Neural cell (in vitro differentiated cells): ENCODE data around the gene SERTAD2. TPM values are rescaled to one million over a fixed set of nuclear protein-coding genes. Genes with fewer than 3 reads are reported as not detected.
A peak's percentile ranks its signal among the peaks of the same experiment; 100 is the strongest.

Source experiments
- H2AFZ ChIP-seq: fragments of 200-600, 300-800 bp; sonication (generic), shearing (Covaris generic); 2 replicates; pipeline ENCODE4 v1.6.0; 2014; ENCODE audit warnings: low read depth, mild to moderate bottlenecking, antibody characterized with exemption, low read length, moderate library complexity
- H3F3A ChIP-seq: fragments of 200-600 bp; shearing (Covaris generic); 2 replicates; pipeline ENCODE4 v1.6.1; 2016; ENCODE audit warnings: mild to moderate bottlenecking, moderate library complexity, mixed read lengths, antibody characterized with exemption, low read length; ENCODE audit not compliant: insufficient read depth, poor library complexity, severe bottlenecking
- H3K27ac ChIP-seq: fragments of 200-600, 300-800 bp; sonication (generic), shearing (Covaris generic); 2 replicates; pipeline ENCODE4 v1.5.1; 2014; ENCODE audit warnings: mild to moderate bottlenecking, low read length, moderate library complexity
- H3K27me3 ChIP-seq: fragments of 300-800, 200-600 bp; sonication (generic), shearing (Covaris generic); 2 replicates; pipeline ENCODE4 v1.6.0; 2014; ENCODE audit warnings: mild to moderate bottlenecking, low read depth, low read length, moderate library complexity; ENCODE audit not compliant: insufficient read depth
- H3K36me3 ChIP-seq: fragments of 300-800, 200-600 bp; sonication (generic), shearing (Covaris generic); 2 replicates; pipeline ENCODE4 v1.5.1; 2014; ENCODE audit warnings: mild to moderate bottlenecking, antibody characterized with exemption, low read length, moderate library complexity; ENCODE audit not compliant: insufficient read depth
- H3K4me2 ChIP-seq: fragments of 300-800, 200-600 bp; sonication (generic), shearing (Covaris generic); 2 replicates; pipeline ENCODE4 v1.6.0; 2014; ENCODE audit warnings: mild to moderate bottlenecking, low read length
- H3K4me3 ChIP-seq: fragments of 300-800, 200-600 bp; sonication (generic), shearing (Covaris generic); 2 replicates; pipeline ENCODE4 v1.5.1; 2014; ENCODE audit warnings: mild to moderate bottlenecking, low read length, moderate library complexity
- H3K79me2 ChIP-seq: fragments of 200-600 bp; shearing (Covaris generic); replicated peaks from 2 replicates; pipeline ENCODE4 v1.6.0; 2014; ENCODE audit warnings: mild to moderate bottlenecking, low read length, moderate library complexity; ENCODE audit not compliant: insufficient read depth
- H3K9ac ChIP-seq: fragments of 300-800, 200-600 bp; sonication (generic), shearing (Covaris generic); 2 replicates; pipeline ENCODE4 v1.6.1; 2016; ENCODE audit warnings: mild to moderate bottlenecking, low read length, mixed read lengths
- H3K9me2 ChIP-seq: fragments of 200-600 bp; shearing (Covaris generic); 2 replicates; pipeline ENCODE4 v1.6.1; 2016; ENCODE audit warnings: mild to moderate bottlenecking, low read length, mixed read lengths; ENCODE audit not compliant: insufficient read depth
- H3K9me3 ChIP-seq: fragments of 200-600, 300-800 bp; sonication (generic), shearing (Covaris generic); 2 replicates; pipeline ENCODE4 v1.6.1; 2016; ENCODE audit warnings: mild to moderate bottlenecking, mixed run types, low read length, moderate library complexity, mixed read lengths
- H4K20me1 ChIP-seq: fragments of 200-600 bp; shearing (Covaris generic); 2 replicates; pipeline ENCODE4 v1.6.1; 2016; ENCODE audit warnings: mild to moderate bottlenecking, mixed run types; ENCODE audit not compliant: insufficient read depth
- EP300 ChIP-seq: fragments of 450-650 bp; conservative IDR thresholded peaks from 2 replicates; pipeline ENCODE4 v1.6.1; 2014; ENCODE audit warnings: antibody characterized with exemption, mild to moderate bottlenecking, moderate library complexity; ENCODE audit not compliant: poor library complexity, severe bottlenecking
- EZH2 ChIP-seq: fragments of 200-600, 300-800 bp; shearing (Covaris generic), sonication (generic); IDR thresholded peaks from 2 replicates; pipeline ENCODE4 v1.6.1; 2014; ENCODE audit warnings: antibody characterized with exemption, low read length, borderline replicate concordance, mild to moderate bottlenecking; ENCODE audit not compliant: insufficient read depth, poor library complexity, severe bottlenecking
- MXI1 ChIP-seq: fragments of 450-650 bp; conservative IDR thresholded peaks from 2 replicates; pipeline ENCODE4 v1.6.1; 2014; ENCODE audit warnings: antibody characterized with exemption, mild to moderate bottlenecking; ENCODE audit not compliant: poor library complexity, severe bottlenecking
- POLR2AphosphoS5 ChIP-seq: IDR thresholded peaks from 2 replicates; pipeline ENCODE4 v1.6.1; 2012
- RAD21 ChIP-seq: fragments of 450-650 bp; conservative IDR thresholded peaks from 2 replicates; pipeline ENCODE4 v1.6.1; 2014; ENCODE audit warnings: antibody characterized with exemption, mild to moderate bottlenecking, moderate library complexity
- REST ChIP-seq: IDR thresholded peaks from 2 replicates; pipeline ENCODE4 v1.6.1; 2012; ENCODE audit warnings: borderline replicate concordance
- SMC3 ChIP-seq: fragments of 450-650 bp; conservative IDR thresholded peaks from 2 replicates; pipeline ENCODE4 v1.6.1; 2014; ENCODE audit warnings: antibody characterized with exemption, mild to moderate bottlenecking, moderate library complexity; ENCODE audit not compliant: poor library complexity
- TAF1 ChIP-seq: IDR thresholded peaks from 2 replicates; pipeline ENCODE4 v1.6.1; 2012; ENCODE audit warnings: low read depth
- polyA minus RNA-seq: library from RNA; depleted of rRNA, polyadenylated mRNA; stranded (reverse); fragments of >200 nt; gene quantifications from 2 replicates; pipeline ENCODE4 v1.2.3, GENCODE V29; 2014
- polyA plus RNA-seq: library from polyadenylated mRNA; depleted of rRNA; stranded (reverse); fragments of >200 nt; gene quantifications from 2 replicates; pipeline ENCODE4 v1.2.3, GENCODE V29; 2014
- TF ChIP-seq, protein P1 (sequence below): fragments of 450-650 bp; IDR thresholded peaks from 2 replicates; pipeline ENCODE4 v1.5.1; 2014; ENCODE audit warnings: antibody characterized with exemption, mild to moderate bottlenecking, moderate library complexity; ENCODE audit not compliant: poor library complexity, severe bottlenecking

The SERTAD2 gene
- polyA plus RNA-seq: 4.7 TPM in 2 replicates
- 9.3 and 13.8 TPM in 2 replicates for polyA minus RNA-seq

- Histone ChIP-seq H3K4me2 (peak within 1 kb of the TSS; percentile 94), H3K9ac (peak within 1 kb of the TSS; percentile 89), H3K36me3 (no peaks in the 10 kb centered on the region), H3K27ac (peak within 1 kb of the TSS; percentile 84), H3F3A (peaks cover 3% of the 10 kb centered on the region), H3K79me2 (peaks cover 45% of the 10 kb centered on the region), H3K27me3 (no peaks in the 10 kb centered on the region), H4K20me1 (no peaks in the 10 kb centered on the region), H3K4me3 (peak within 1 kb of the TSS; percentile 91), H3K9me2 (no peaks in the 10 kb centered on the region), H3K9me3 (no peaks in the 10 kb centered on the region), H2AFZ (peak within 1 kb of the TSS; percentile 78)
- TF ChIP-seq, protein P1, sequence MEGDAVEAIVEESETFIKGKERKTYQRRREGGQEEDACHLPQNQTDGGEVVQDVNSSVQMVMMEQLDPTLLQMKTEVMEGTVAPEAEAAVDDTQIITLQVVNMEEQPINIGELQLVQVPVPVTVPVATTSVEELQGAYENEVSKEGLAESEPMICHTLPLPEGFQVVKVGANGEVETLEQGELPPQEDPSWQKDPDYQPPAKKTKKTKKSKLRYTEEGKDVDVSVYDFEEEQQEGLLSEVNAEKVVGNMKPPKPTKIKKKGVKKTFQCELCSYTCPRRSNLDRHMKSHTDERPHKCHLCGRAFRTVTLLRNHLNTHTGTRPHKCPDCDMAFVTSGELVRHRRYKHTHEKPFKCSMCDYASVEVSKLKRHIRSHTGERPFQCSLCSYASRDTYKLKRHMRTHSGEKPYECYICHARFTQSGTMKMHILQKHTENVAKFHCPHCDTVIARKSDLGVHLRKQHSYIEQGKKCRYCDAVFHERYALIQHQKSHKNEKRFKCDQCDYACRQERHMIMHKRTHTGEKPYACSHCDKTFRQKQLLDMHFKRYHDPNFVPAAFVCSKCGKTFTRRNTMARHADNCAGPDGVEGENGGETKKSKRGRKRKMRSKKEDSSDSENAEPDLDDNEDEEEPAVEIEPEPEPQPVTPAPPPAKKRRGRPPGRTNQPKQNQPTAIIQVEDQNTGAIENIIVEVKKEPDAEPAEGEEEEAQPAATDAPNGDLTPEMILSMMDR: peak; percentile 54
- TF ChIP-seq POLR2AphosphoS5 (peak; percentile 54), MXI1 (peak; percentile 84), EP300 (no peak), EZH2 (no peak), SMC3 (peak; percentile 21), RAD21 (peak; percentile 45), REST (peak; percentile 37), TAF1 (no peak)
These were observed at the start of gene SERTAD2 for GRCh38 chr2:64653109-64654062. SERTAD2 (minus strand) TSS chr2:64653913; CDS start chr2:64636871, 17,042 bp downstream.

DNA sequence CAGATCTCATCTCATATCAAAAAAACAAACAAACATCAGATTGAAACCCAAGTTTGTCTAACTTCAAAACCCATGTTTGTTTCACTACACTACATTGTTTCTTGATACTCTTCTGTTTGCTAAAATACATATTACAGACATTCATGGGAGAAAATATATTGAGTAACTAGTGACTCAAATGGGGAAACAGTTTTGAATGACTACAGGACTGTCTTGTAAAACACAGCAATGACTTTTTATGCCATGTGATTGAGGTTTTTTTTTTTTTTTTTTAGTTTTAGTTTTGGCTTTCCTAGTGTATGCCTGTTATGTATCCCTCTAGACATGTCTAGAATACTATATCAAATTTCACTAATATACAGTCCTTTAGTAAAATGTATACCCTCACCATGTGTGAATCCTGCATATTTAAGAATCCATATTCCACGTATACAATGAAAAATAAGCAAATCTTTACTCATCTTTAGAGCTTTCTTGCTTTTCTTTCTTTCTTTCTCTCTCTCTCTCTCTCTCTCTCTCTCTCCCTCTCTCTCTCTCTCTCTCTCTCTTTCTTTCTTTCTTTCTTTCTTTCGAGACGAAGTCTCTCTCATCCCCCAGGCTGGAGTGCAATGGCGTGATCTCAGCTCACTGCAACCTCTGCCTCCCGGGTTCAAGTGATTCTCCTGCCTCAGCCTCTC is 46.6 kb upstream of the SERTAD2 start:
- Histone ChIP-seq H3K9me2 (no peaks in the 10 kb centered on the region), H3K27ac (no peak overlapping the region), H3F3A (no peaks in the 10 kb centered on the region), H4K20me1 (no peaks in the 10 kb centered on the region), H3K9ac (no peak overlapping the region), H2AFZ (no peak overlapping the region), H3K36me3 (no peaks in the 10 kb centered on the region), H3K9me3 (no peaks in the 10 kb centered on the region), H3K4me2 (no peak overlapping the region), H3K79me2 (no peaks in the 10 kb centered on the region), H3K27me3 (no peaks in the 10 kb centered on the region), H3K4me3 (no peak overlapping the region)
- TF ChIP-seq, protein P1: no peak
- no peak for TF ChIP-seq RAD21
- TF ChIP-seq MXI1: no peak
- TF ChIP-seq TAF1: no peak
- no peak for TF ChIP-seq POLR2AphosphoS5
- TF ChIP-seq EZH2: no peak
- no peak for TF ChIP-seq REST
- TF ChIP-seq EP300: no peak
- no peak for TF ChIP-seq SMC3
